ENCODE data around the gene SYNGR2. TPM values are rescaled to one million over a fixed set of nuclear protein-coding genes. Genes with fewer than 3 reads are reported as not detected.

The SYNGR2 gene
- total and polyA plus RNA-seq, 2 donors (not counting 1 experiment from before 2014, with no cell fraction given) = 390 to 442 TPM

GRCh38 chr17:78143214-78144146, 24.9 kb upstream of the SYNGR2 start:
- Histone ChIP-seq H3K9ac (ENCODE audit: low read length) (no peak overlapping the region), H2AFZ (ENCODE audit: insufficient read depth, low read depth, low read length, poor library complexity, severe bottlenecking) (no peak overlapping the region), H3K79me2 (ENCODE audit: control insufficient read depth, insufficient read depth, low read length) (peaks cover 21% of the 10 kb centered on the region), H3K4me3 (ENCODE audit: control extremely low read depth in 1 of 5, extremely low read depth in 1 of 5, insufficient read depth in 1 of 5, low read depth in 2 of 5, low read length in 4 of 5) (no peak overlapping the region), H4K20me1 (ENCODE audit: control insufficient read depth, insufficient read depth, low read length, poor library complexity, severe bottlenecking) (peaks cover 9% of the 10 kb centered on the region), H3K9me3 (ENCODE audit: control extremely low read depth in 1 of 3, control insufficient read depth in 2 of 3, insufficient read depth in 1 of 3, low read length in 2 of 3) (peaks cover 0 to 10% (median 0%) of the 10 kb centered on the region in 3 donors), H3K4me1 (ENCODE audit: control insufficient read depth in 2 of 2, insufficient read depth in 2 of 2, low read length in 2 of 2) (peaks cover 82 to 95% of the 10 kb centered on the region in 2 donors), H3K4me2 (replicated peaks; ENCODE audit: low read depth, low read length, poor library complexity, severe bottlenecking) (peak overlapping the region; percentile 67), H3K36me3 (replicated peaks in 1 of 2; ENCODE audit: control extremely low read depth in 1 of 2, control insufficient read depth in 1 of 2, extremely low read depth in 1 of 2, insufficient read depth in 2 of 2, low read length in 1 of 2) (peaks cover 0 to 24% of the 10 kb centered on the region in 2 experiments), H3K27ac (ENCODE audit: low read length in 2 of 2) (peak overlapping the region; percentile 38 to 57), H3K27me3 (replicated peaks in 1 of 4; ENCODE audit: control extremely low read depth in 1 of 4, control insufficient read depth in 3 of 4, insufficient read depth in 4 of 4, low read length in 3 of 4) (no peaks in the 10 kb centered on the region)
- CTCF ChIA-PET = interaction anchor here (1.2 to 14.1 kb wide), 4 partner anchors 13 to 34 kb away, joined by 3 to 357 read pairs (median 6); partner anchors contain the start of genes SYNGR2, TK1 and TMC8
- Mint-ChIP-seq H3K27me3 (no peaks in the 10 kb centered on the region), H3K27ac (peak overlapping the region; percentile 81), H3K4me1 (peaks cover 83% of the 10 kb centered on the region), H3K4me3 (no peak overlapping the region), H3K9me3 (ENCODE audit: insufficient read depth) (no peaks in the 10 kb centered on the region)
- TF ChIP-seq CTCF (IDR thresholded peaks at IDR 0.05) (no peak), EZH2 (IDR thresholded peaks at IDR 0.05; ENCODE audit: borderline replicate concordance, insufficient read depth, low read depth, low read length, poor library complexity, severe bottlenecking) (no peak)
- intact Hi-C loops (cut with micrococcal nuclease) = no loop called here
- DNase-seq = no peak
- 92% methylated on average over 17 of the region's 21 CpGs for WGBS (ENCODE audit: insufficient coverage)
- ATAC-seq (ENCODE audit: low read depth) = no peak
- POLR2A ChIA-PET = interaction anchor here (0.5 to 22.6 kb wide), 7 partner anchors 9 to 213 kb away, joined by 3 to 432 read pairs (median 9); partner anchors contain the start of genes SYNGR2, TMC6 and TMC8

All from B cell (primary cell).